Breast epithelium (tissue), 4 donors: ENCODE data around the gene MOB3A. TPM values are rescaled to one million over a fixed set of nuclear protein-coding genes. Genes with fewer than 3 reads are reported as not detected.

Experiments
- DNase-seq, 2 donors: peaks; one replicate each; pipeline ENCODE4 v3.0.0-alpha.2; 2019; ENCODE audit warnings: low spot score in 2 of 2
- H3K27ac ChIP-seq, 2 donors: fragments of 200-600 bp; sonication (generic) in 1 of 2; one replicate each; pipeline ENCODE4 v1.5.1; 2016 to 2019; ENCODE audit warnings: mild to moderate bottlenecking in 1 of 2
- H3K27me3 ChIP-seq, 2 donors: fragments of 200-600 bp; sonication (generic) in 1 of 2; one replicate each; pipeline versions ENCODE4 v1.5.1 to v1.6.0; 2017 to 2019; ENCODE audit warnings: control low read depth in 1 of 2, mild to moderate bottlenecking in 1 of 2
- H3K36me3 ChIP-seq: fragments of 200-600 bp; one replicate; pipeline ENCODE4 v1.5.1; 2019
- H3K4me1 ChIP-seq, 2 donors: fragments of 200-600 bp; sonication (generic); one replicate each; pipeline ENCODE4 v1.5.1; 2016 to 2019; ENCODE audit warnings: control low read depth in 1 of 2
- H3K4me3 ChIP-seq, 3 donors: fragments of 200-600 bp; sonication (generic); 1 replicate in 2 of 3; 2 replicates in 1 of 3; pipeline ENCODE4 v1.5.1; 2016 to 2019; ENCODE audit warnings: mild to moderate bottlenecking in 3 of 3, moderate library complexity in 2 of 3
- H3K9me3 ChIP-seq, 2 donors: fragments of 200-600 bp; sonication (generic) in 1 of 2; one replicate each; pipeline ENCODE4 v1.5.1; 2016 to 2019; ENCODE audit warnings: control low read depth in 1 of 2
- CTCF ChIP-seq, 3 donors: fragments of 450-650 bp; IDR thresholded peaks; one replicate each; pipeline ENCODE4 v1.5.1; 2016 to 2017; ENCODE audit warnings: antibody characterized with exemption in 3 of 3, mild to moderate bottlenecking in 3 of 3, moderate library complexity in 3 of 3
- POLR2A ChIP-seq: fragments of 450-650 bp; IDR thresholded peaks from one replicate; pipeline ENCODE4 v1.6.1; 2016; ENCODE audit warnings: antibody characterized with exemption, mild to moderate bottlenecking, moderate library complexity
- POLR2AphosphoS5 ChIP-seq, 3 donors: sonication (generic); formaldehyde crosslinking; IDR thresholded peaks; one replicate each; pipeline ENCODE4 v1.6.1; 2017; ENCODE audit warnings: antibody characterized with exemption in 3 of 3
- intact Hi-C: fragments of 100-400 bp; cut with DNase I; formaldehyde crosslinking; loops from one replicate; pipeline ENCODE4 v1.15.1; 2023; ENCODE audit warnings: low total_unique reads
- total RNA-seq, 3 donors: library from RNA; depleted of rRNA; stranded (reverse); fragments of >200 nt; gene quantifications; one replicate each; pipeline ENCODE4 v1.1.0, GENCODE V29; 2016

Gene MOB3A
- total RNA-seq, 3 donors from 2014 or later = 18.3 to 45.8 (median 29.2) TPM

- Histone ChIP-seq H3K4me3 (peak overlapping the region; percentile 95 to 97 (median 97)), H3K9me3 (no peaks in the 10 kb centered on the region), H3K27me3 (no peaks in the 10 kb centered on the region), H3K4me1 (peaks cover 51 to 66% of the 10 kb centered on the region in 2 donors), H3K36me3 (no peaks in the 10 kb centered on the region), H3K27ac (peak overlapping the region; percentile 98)
- no peak for DNase-seq
- intact Hi-C loops = no loop called here
- TF ChIP-seq POLR2AphosphoS5 (IDR thresholded peaks at IDR 0.05) = no peak
- no peak for TF ChIP-seq POLR2A
- no peak for TF ChIP-seq CTCF (IDR thresholded peaks at IDR 0.05)
Measured at GRCh38 chr19:2048104-2048958, 47.8 kb downstream of the MOB3A start.

GRCh38 chr19:2047449-2048103 lies 48.5 kb downstream of the MOB3A start:
- peak overlapping the region in 2 of 3 donors; percentile 95 to 97 for H3K4me3 ChIP-seq
- H3K9me3 ChIP-seq = no peaks in the 10 kb centered on the region
- H3K27me3 ChIP-seq = no peaks in the 10 kb centered on the region
- no peak for TF ChIP-seq POLR2A
- no peak for TF ChIP-seq CTCF (IDR thresholded peaks at IDR 0.05)
- peak in 1 of 3 donors; percentile 61 for TF ChIP-seq POLR2AphosphoS5 (IDR thresholded peaks at IDR 0.05)
- intact Hi-C loops = no loop called here
- H3K4me1 ChIP-seq = peaks cover 59 to 73% of the 10 kb centered on the region in 2 donors
- DNase-seq = no peak
- peak overlapping the region; percentile 98 for H3K27ac ChIP-seq
- no peaks in the 10 kb centered on the region for H3K36me3 ChIP-seq

GRCh38 chr19:2047076-2047448 lies 49.1 kb downstream of the MOB3A start:
- no peaks in the 10 kb centered on the region for H3K9me3 ChIP-seq
- H3K4me3 ChIP-seq = peak overlapping the region in 2 of 3 donors; percentile 95 to 97
- peaks cover 59 to 70% of the 10 kb centered on the region in 2 donors for H3K4me1 ChIP-seq
- no peak for DNase-seq
- no peak for TF ChIP-seq POLR2AphosphoS5 (IDR thresholded peaks at IDR 0.05)
- H3K36me3 ChIP-seq = no peaks in the 10 kb centered on the region
- H3K27me3 ChIP-seq = no peaks in the 10 kb centered on the region
- peak overlapping the region; percentile 98 for H3K27ac ChIP-seq
- intact Hi-C loops = no loop called here

- no peaks in the 10 kb centered on the region for H3K36me3 ChIP-seq
- no peak for TF ChIP-seq CTCF (IDR thresholded peaks at IDR 0.05)
- TF ChIP-seq POLR2AphosphoS5 (IDR thresholded peaks at IDR 0.05) = no peak
- no peak for TF ChIP-seq POLR2A
- intact Hi-C loops = no loop called here
- peak overlapping the region in 1 of 3 donors; percentile 95 for H3K4me3 ChIP-seq
- peaks cover 55 to 67% of the 10 kb centered on the region in 2 donors for H3K4me1 ChIP-seq
- H3K27me3 ChIP-seq = no peaks in the 10 kb centered on the region
- H3K9me3 ChIP-seq = no peaks in the 10 kb centered on the region
- DNase-seq = no peak
- H3K27ac ChIP-seq = peak overlapping the region; percentile 98
Measured at GRCh38 chr19:2046046-2046907, 49.8 kb downstream of the MOB3A start.

- no peak for DNase-seq
- TF ChIP-seq POLR2AphosphoS5 (IDR thresholded peaks at IDR 0.05) = no peak
- no peak for TF ChIP-seq POLR2A
- TF ChIP-seq CTCF (IDR thresholded peaks at IDR 0.05) = no peak
- Histone ChIP-seq H3K36me3 (no peaks in the 10 kb centered on the region), H3K27me3 (no peaks in the 10 kb centered on the region), H3K4me1 (peaks cover 55 to 72% of the 10 kb centered on the region in 2 donors), H3K27ac (peak overlapping the region; percentile 98), H3K4me3 (peak overlapping the region in 2 of 3 donors; percentile 3 to 95), H3K9me3 (no peaks in the 10 kb centered on the region)
- intact Hi-C loops = no loop called here
Measured at GRCh38 chr19:2045501-2046045, 50.6 kb downstream of the MOB3A start.
